Fibroblast of lung (primary cell): ENCODE data around the gene MBNL2. TPM values are rescaled to one million over a fixed set of nuclear protein-coding genes. Genes with fewer than 3 reads are reported as not detected.
A peak's percentile ranks its signal among the peaks of the same experiment; 100 is the strongest.

Source experiments
- DNase-seq, 2 donors: peaks; one replicate each; pipeline versions ENCODE4 v3.0.0 to v3.0.0-alpha.2; 2010; ENCODE audit warnings: low read depth in 2 of 2
- H2AFZ ChIP-seq: 2 replicates; pipeline ENCODE4 v1.5.1; 2012; ENCODE audit warnings: low read length, control low read depth, inconsistent platforms
- H3K27ac ChIP-seq: 2 replicates; pipeline ENCODE4 v1.5.1; 2011; ENCODE audit warnings: low read length, control low read depth; ENCODE audit not compliant: insufficient read depth
- H3K27me3 ChIP-seq: 2 replicates; pipeline ENCODE4 v1.5.1; 2011; ENCODE audit warnings: mild to moderate bottlenecking, low read length; ENCODE audit not compliant: control insufficient read depth, insufficient read depth
- H3K36me3 ChIP-seq: 2 replicates; pipeline ENCODE4 v1.5.1; 2011; ENCODE audit warnings: low read length; ENCODE audit not compliant: control insufficient read depth, insufficient read depth
- H3K4me1 ChIP-seq: 2 replicates; pipeline ENCODE4 v1.5.1; 2011; ENCODE audit warnings: low read length; ENCODE audit not compliant: control insufficient read depth, insufficient read depth; ENCODE audit errors: extremely low read depth
- H3K4me2 ChIP-seq: 2 replicates; pipeline ENCODE4 v1.5.1; 2011; ENCODE audit warnings: low read length, control low read depth; ENCODE audit not compliant: insufficient read depth; ENCODE audit errors: extremely low read depth
- H3K4me3 ChIP-seq, 4 experiments: fragments of 200-600 bp in 1 of 4; sonication (generic) in 1 of 4; replicated peaks in 1 of 4; 2 replicates each; pipeline ENCODE4 v1.5.1; 2011 to 2016; ENCODE audit warnings: low read length in 4 of 4, low read depth in 3 of 4, mild to moderate bottlenecking in 3 of 4, control low read depth in 2 of 4, inconsistent platforms in 1 of 4, mixed read lengths in 1 of 4; ENCODE audit not compliant: insufficient read depth in 1 of 4; ENCODE audit errors: control extremely low read depth in 1 of 4
- H3K79me2 ChIP-seq: 2 replicates; pipeline ENCODE4 v1.5.1; 2012; ENCODE audit warnings: mild to moderate bottlenecking, low read length, inconsistent platforms; ENCODE audit not compliant: control insufficient read depth, insufficient read depth
- H3K9ac ChIP-seq: 2 replicates; pipeline ENCODE4 v1.5.1; 2011; ENCODE audit warnings: mild to moderate bottlenecking, low read length, control low read depth; ENCODE audit not compliant: insufficient read depth
- H3K9me3 ChIP-seq: 2 replicates; pipeline ENCODE4 v1.5.1; 2012; ENCODE audit warnings: low read depth, low read length; ENCODE audit not compliant: control insufficient read depth, insufficient read depth
- H4K20me1 ChIP-seq: 2 replicates; pipeline ENCODE4 v1.5.1; 2011; ENCODE audit warnings: low read length; ENCODE audit not compliant: control insufficient read depth, insufficient read depth; ENCODE audit errors: extremely low read depth
- CTCF ChIP-seq, 2 donors: IDR thresholded peaks in 1 of 2; conservative IDR thresholded peaks in 1 of 2; 1 replicate in 1 of 2; 2 replicates in 1 of 2; pipeline ENCODE4 v1.5.1; 2011 to 2012; ENCODE audit warnings: low read length in 2 of 2, control low read depth in 1 of 2, inconsistent platforms in 1 of 2, low read depth in 1 of 2, mild to moderate bottlenecking in 1 of 2
- EZH2 ChIP-seq: IDR thresholded peaks from 2 replicates; pipeline ENCODE4 v1.5.1; 2012; ENCODE audit warnings: low read length, control low read depth, mild to moderate bottlenecking; ENCODE audit errors: missing control alignments
- polyA plus RNA-seq, 2 donors: library from polyadenylated mRNA; depleted of rRNA in 1 of 2; stranded (reverse) in 1 of 2; unstranded in 1 of 2; fragments of >200 nt; gene quantifications; 2 replicates each; pipeline ENCODE4 v1.2.1, GENCODE V29; 2011 to 2012; ENCODE audit warnings: missing spikeins in 1 of 2
- total RNA-seq: library from RNA; depleted of rRNA; stranded (reverse); fragments of >200 nt; gene quantifications from 2 replicates; pipeline ENCODE4 v1.2.1, GENCODE V29; 2014

The MBNL2 gene
- total and polyA plus RNA-seq, 2 donors (not counting 1 experiment from before 2014, with no cell fraction given) = 48.9 to 61.1 TPM

GRCh38 chr13:97382276-97382675 is 160.1 kb downstream of the MBNL2 start:
- H3K4me1 ChIP-seq = no peaks in the 10 kb centered on the region
- DNase-seq = no peak

GRCh38 chr13:97384371-97384770 is 162.2 kb downstream of the MBNL2 start:
- no peaks in the 10 kb centered on the region for H3K27me3 ChIP-seq
- no peak overlapping the region for H3K4me2 ChIP-seq
- H3K79me2 ChIP-seq = no peaks in the 10 kb centered on the region
- no peaks in the 10 kb centered on the region for H3K36me3 ChIP-seq
- no peak overlapping the region for H3K9ac ChIP-seq
- no peak overlapping the region for H3K4me3 ChIP-seq
- TF ChIP-seq EZH2 (no peak), CTCF (conservative IDR thresholded peaks at IDR 0.05 in 1 of 2, IDR thresholded peaks at IDR 0.05 in 1 of 2; ENCODE audit: low read depth in 1 of 2, low read length in 2 of 2) (no peak)
- H3K4me1 ChIP-seq = no peaks in the 10 kb centered on the region
- H2AFZ ChIP-seq = no peak overlapping the region
- no peak overlapping the region for H3K27ac ChIP-seq
- no peaks in the 10 kb centered on the region for H4K20me1 ChIP-seq
- H3K9me3 ChIP-seq = no peaks in the 10 kb centered on the region
- DNase-seq = no peak

More at GRCh38 chr13:97382276-97382675, 160.1 kb downstream of the MBNL2 start:
- H3K4me2 ChIP-seq = no peak overlapping the region
- H3K4me3 ChIP-seq = no peak overlapping the region
- TF ChIP-seq CTCF (conservative IDR thresholded peaks at IDR 0.05 in 1 of 2, IDR thresholded peaks at IDR 0.05 in 1 of 2; ENCODE audit: low read depth in 1 of 2, low read length in 2 of 2) = no peak
- H3K9ac ChIP-seq = no peak overlapping the region
- H3K27me3 ChIP-seq = no peaks in the 10 kb centered on the region
- no peaks in the 10 kb centered on the region for H3K79me2 ChIP-seq
- no peak overlapping the region for H2AFZ ChIP-seq
- no peaks in the 10 kb centered on the region for H3K36me3 ChIP-seq
- H4K20me1 ChIP-seq = no peaks in the 10 kb centered on the region
- no peaks in the 10 kb centered on the region for H3K9me3 ChIP-seq
- H3K27ac ChIP-seq = no peak overlapping the region

- no peak overlapping the region for H3K27ac ChIP-seq
- H3K36me3 ChIP-seq = no peaks in the 10 kb centered on the region
- H3K9ac ChIP-seq = no peak overlapping the region
These were observed 163.0 kb downstream of the MBNL2 start for GRCh38 chr13:97385146-97385545.

More at GRCh38 chr13:97385146-97385545, 163.0 kb downstream of the MBNL2 start:
- no peaks in the 10 kb centered on the region for H4K20me1 ChIP-seq
- H3K79me2 ChIP-seq = no peaks in the 10 kb centered on the region
- H3K4me1 ChIP-seq = no peaks in the 10 kb centered on the region
- H3K27me3 ChIP-seq = no peaks in the 10 kb centered on the region
- DNase-seq = peak in 1 of 2 donors; percentile 80
- no peak overlapping the region for H3K4me3 ChIP-seq
- no peak for TF ChIP-seq EZH2
- TF ChIP-seq CTCF (conservative IDR thresholded peaks at IDR 0.05 in 1 of 2, IDR thresholded peaks at IDR 0.05 in 1 of 2; ENCODE audit: low read depth in 1 of 2, low read length in 2 of 2) = no peak
- H3K4me2 ChIP-seq = no peak overlapping the region
- H3K9me3 ChIP-seq = no peaks in the 10 kb centered on the region
- no peak overlapping the region for H2AFZ ChIP-seq
